HepG2 (cell line): ENCODE data around the gene PRPSAP1. TPM values are rescaled to one million over a fixed set of nuclear protein-coding genes. Genes with fewer than 3 reads are reported as not detected.

Experiments used
- ATAC-seq: fragments of 200-7000 bp; cut with Tn5 transposase; 3 replicates; pipeline ENCODE4 v1.9.1; 2020; ENCODE audit warnings: mild to moderate bottlenecking, moderate library complexity
- BruUV-seq: library from RNA; stranded (reverse); fragments of 400-500 nt; replicated peaks from 2 replicates; lab custom pipeline; 2021; lab: Mats Ljungman, UMichigan
- CTCF ChIA-PET: fragments of 300-600 bp; formaldehyde crosslinking; extraction: SDS; loops from one replicate; lab custom pipeline; 2021; ENCODE audit warnings: low total read pairs, inconsistent platforms, low intra/inter-chr PET ratio; lab: Yijun Ruan, JAX
- POLR2A ChIA-PET: fragments of 350-600 bp; sonication (Branson Sonifier 250); formaldehyde crosslinking; loops from one replicate; lab custom pipeline; 2020; ENCODE audit warnings: antibody characterized with exemption, inconsistent platforms; lab: Yijun Ruan, JAX
- DNase-seq: peaks from one replicate; pipeline ENCODE4 v3.0.0-alpha.2; 2015; ENCODE audit warnings: low spot score
- FAIRE-seq: peaks from 3 replicates; lab custom pipeline; 2011; peaks lifted over from hg19 to GRCh38; lab: Jason Lieb, UNC
- H2AFZ ChIP-seq: one replicate; pipeline ENCODE4 v1.6.1; 2011; ENCODE audit warnings: low read length, inconsistent platforms
- H3K27ac ChIP-seq: fragments of 300-600 bp; 3 replicates; pipeline ENCODE4 v1.8.0; 2011; ENCODE audit warnings: mixed run types, mild to moderate bottlenecking, mixed read lengths, low read length, inconsistent platforms; ENCODE audit not compliant: insufficient read depth; ENCODE audit errors: extremely low read length
- H3K27me3 ChIP-seq, 2 experiments: fragments of 200-600 bp in 1 of 2; 2 replicates in 1 of 2; 3 replicates in 1 of 2; pipeline versions ENCODE4 v1.6.0 to v1.8.0; 2011; ENCODE audit warnings: low read length in 2 of 2, mild to moderate bottlenecking in 2 of 2, moderate library complexity in 2 of 2, inconsistent platforms in 1 of 2; ENCODE audit not compliant: insufficient read depth in 2 of 2, control insufficient read depth in 1 of 2
- H3K36me3 ChIP-seq, 2 experiments: fragments of 200-600 bp in 1 of 2; replicated peaks in 1 of 2; 2 replicates in 1 of 2; 3 replicates in 1 of 2; pipeline versions ENCODE4 v1.5.1 to v1.8.0; 2011; ENCODE audit warnings: low read length in 2 of 2, inconsistent platforms in 1 of 2; ENCODE audit not compliant: insufficient read depth in 2 of 2, control insufficient read depth in 1 of 2
- H3K4me1 ChIP-seq: 2 replicates; pipeline ENCODE4 v1.5.1; 2012; ENCODE audit warnings: low read length, inconsistent platforms; ENCODE audit not compliant: insufficient read depth
- H3K4me2 ChIP-seq: 2 replicates; pipeline ENCODE4 v1.6.0; 2011; ENCODE audit warnings: low read depth, low read length, inconsistent platforms
- H3K4me3 ChIP-seq, 3 experiments: fragments of 200-600 bp in 1 of 3; sonication (generic), shearing (Covaris generic) in 1 of 3; replicated peaks in 1 of 3; 2 replicates each; pipeline ENCODE4 v1.5.1; 2011 to 2016; ENCODE audit warnings: low read length in 3 of 3, inconsistent platforms in 2 of 3, low read depth in 2 of 3, mild to moderate bottlenecking in 2 of 3, control low read depth in 1 of 3, mixed read lengths in 1 of 3; ENCODE audit not compliant: insufficient read depth in 1 of 3
- H3K79me2 ChIP-seq: one replicate; pipeline ENCODE4 v1.6.1; 2011; ENCODE audit warnings: low read length, inconsistent platforms; ENCODE audit not compliant: insufficient read depth
- H3K9ac ChIP-seq: 2 replicates; pipeline ENCODE4 v1.6.0; 2011; ENCODE audit warnings: mild to moderate bottlenecking, low read depth, low read length, inconsistent platforms; ENCODE audit not compliant: insufficient read depth
- H3K9me3 ChIP-seq: 2 replicates; pipeline ENCODE4 v1.5.1; 2012; ENCODE audit warnings: mild to moderate bottlenecking, low read length
- H4K20me1 ChIP-seq: 2 replicates; pipeline ENCODE4 v1.6.0; 2011; ENCODE audit warnings: inconsistent platforms, mild to moderate bottlenecking, low read length, moderate library complexity; ENCODE audit not compliant: insufficient read depth
- ATAD3A ChIP-seq: sonication (generic); formaldehyde crosslinking; IDR thresholded peaks from 2 replicates; pipeline ENCODE4 v1.4.0; 2020; ENCODE audit warnings: missing genetic modification reagents
- HNF4A ChIP-seq: sonication (generic); formaldehyde crosslinking; IDR thresholded peaks from 2 replicates; pipeline ENCODE4 v1.4.0; 2020; ENCODE audit warnings: missing genetic modification reagents
- HNRNPL ChIP-seq: fragments of 200-400 bp; formaldehyde crosslinking; IDR thresholded peaks from 2 replicates; pipeline ENCODE4 v1.6.1; 2017; ENCODE audit warnings: mild to moderate bottlenecking, low read depth, low read length
- LCORL ChIP-seq, 2 experiments: fragments of 450-650 bp in 1 of 2; sonication (generic) in 1 of 2; formaldehyde crosslinking in 1 of 2; IDR thresholded peaks; 2 replicates each; pipeline versions ENCODE4 v1.5.0 to v1.6.1; 2017 to 2020; ENCODE audit warnings: antibody characterized with exemption in 1 of 2, missing genetic modification reagents in 1 of 2
- MAF1 ChIP-seq: sonication (generic); formaldehyde crosslinking; IDR thresholded peaks from 2 replicates; pipeline ENCODE4 v1.5.0; 2020; ENCODE audit warnings: missing genetic modification reagents, borderline replicate concordance
- MYPOP ChIP-seq: sonication (generic); formaldehyde crosslinking; IDR thresholded peaks from 2 replicates; pipeline ENCODE4 v1.8.1; 2023; ENCODE audit warnings: mild to moderate bottlenecking, moderate library complexity, missing genetic modification reagents
- PATZ1 ChIP-seq: sonication (generic); formaldehyde crosslinking; IDR thresholded peaks from 2 replicates; pipeline ENCODE4 v1.4.0; 2020; ENCODE audit warnings: missing genetic modification reagents
- POLR2A ChIP-seq, 2 experiments: IDR thresholded peaks; 2 replicates each; pipeline ENCODE4 v1.6.1; 2011; ENCODE audit warnings: low read depth in 2 of 2, low read length in 2 of 2, mild to moderate bottlenecking in 1 of 2, moderate library complexity in 1 of 2; ENCODE audit not compliant: insufficient read depth in 1 of 2
- POLR2G ChIP-seq: fragments of 200-400 bp; formaldehyde crosslinking; IDR thresholded peaks from 2 replicates; pipeline ENCODE4 v1.6.1; 2018; ENCODE audit warnings: mild to moderate bottlenecking, low read depth, low read length, moderate library complexity
- RBM22 ChIP-seq: fragments of 200-400 bp; formaldehyde crosslinking; optimal IDR thresholded peaks from 2 replicates; pipeline ENCODE3; 2017; ENCODE audit warnings: mild to moderate bottlenecking, low read length, moderate library complexity
- SRSF1 ChIP-seq: fragments of 200-400 bp; formaldehyde crosslinking; optimal IDR thresholded peaks from 2 replicates; pipeline ENCODE3; 2017; ENCODE audit warnings: mild to moderate bottlenecking, low read depth, low read length, moderate library complexity
- ZBTB33 ChIP-seq: sonication (generic); formaldehyde crosslinking; IDR thresholded peaks from 2 replicates; pipeline ENCODE4 v1.4.0; 2020; ENCODE audit warnings: missing genetic modification reagents
- ZC3H13 ChIP-seq: sonication (generic); formaldehyde crosslinking; IDR thresholded peaks from 2 replicates; pipeline ENCODE4 v1.8.1; 2023; ENCODE audit warnings: mild to moderate bottlenecking, missing genetic modification reagents, moderate library complexity
- ZNF251 ChIP-seq: sonication (generic); formaldehyde crosslinking; IDR thresholded peaks from 2 replicates; pipeline ENCODE4 v1.9.0; 2021; ENCODE audit warnings: mild to moderate bottlenecking, missing genetic modification reagents
- ZNF280B ChIP-seq: sonication (generic); formaldehyde crosslinking; IDR thresholded peaks from 2 replicates; pipeline ENCODE4 v1.5.0; 2020; ENCODE audit warnings: missing genetic modification reagents, mild to moderate bottlenecking, borderline replicate concordance
- ZSCAN25 ChIP-seq: sonication (generic); formaldehyde crosslinking; IDR thresholded peaks from 2 replicates; pipeline ENCODE4 v1.8.0; 2022; ENCODE audit warnings: mild to moderate bottlenecking, missing genetic modification reagents
- WGBS: methylation state at CpG from one replicate; pipeline ENCODE4 v1.1.6; 2017; ENCODE audit warnings: low lambda C conversion rate; 5-methylcytosine and 5-hydroxymethylcytosine counted together
- in situ Hi-C: cut with HindIII; loops from 2 replicates; pipeline ENCODE4 v1.10.0; 2017; ENCODE audit warnings: low pct_unique_long_range_greater_than_20kb; ENCODE audit not compliant: extremely low pct_ligation_motif_present
- intact Hi-C: fragments of 100-400 bp; cut with micrococcal nuclease; formaldehyde crosslinking; loops from one replicate; pipeline ENCODE4 v1.10.0; 2022; ENCODE audit not compliant: unreplicated experiment
- polyA plus RNA-seq, 8 experiments: library from polyadenylated mRNA; depleted of rRNA in 3 of 8; stranded (reverse) in 7 of 8; unstranded in 1 of 8; fragments of >200 nt; fragmentation: Illumina TruSeq in 4 of 8; extraction: Trizol in 4 of 8; gene quantifications; 2 replicates each; pipeline versions ENCODE4 v1.2.1 to v1.2.3, GENCODE V29; 2011 to 2016; ENCODE audit warnings: low read depth in 4 of 8, missing spikeins in 1 of 8, mixed read lengths in 1 of 8; ENCODE audit not compliant: insufficient read depth in 1 of 8
- total RNA-seq, 5 experiments: library from RNA; depleted of rRNA; stranded (reverse); fragments of >200 nt; fragmentation: Illumina TruSeq; extraction: Trizol; gene quantifications; 2 replicates each; pipeline ENCODE4 v1.2.3, GENCODE V29; 2016; ENCODE audit warnings: low read depth in 1 of 5

PRPSAP1 gene
- total and polyA plus RNA-seq, 2 of the 13 experiments (the other 11 are each of a cell fraction or from before 2014, with no cell fraction given) = 91.1 to 314 TPM

GRCh38 chr17:76270770-76271668 is 82.7 kb downstream of the PRPSAP1 start:
- H3K4me1 ChIP-seq = peaks cover 45% of the 10 kb centered on the region
- TF ChIP-seq POLR2G (peak; percentile 18; the same call in 1 of the 2 replicates), ZNF251 (no peak), ATAD3A (no peak), ZC3H13 (peak; percentile 58; the same call in 1 of the 2 replicates), ZBTB33 (peak; percentile 60), ZSCAN25 (no peak), MAF1 (CRISPR knock-in tag) (no peak), RBM22 (peak; percentile 57), PATZ1 (CRISPR knock-in tag) (peak; percentile 42; the same call in 1 of the 2 replicates), SRSF1 (peak; percentile 26), HNRNPL (peak; percentile 75; the same call in 1 of the 2 replicates), ZNF280B (CRISPR knock-in tag) (0 out of 2 replicates have a peak, but pooled peaks have one; percentile 26), POLR2A (IDR thresholded peaks at IDR 0.05; ENCODE audit: insufficient read depth in 1 of 2, low read depth in 2 of 2, low read length in 2 of 2) (peak in 1 of 2 experiments; percentile 43; a peak in 1 of 4 replicates), MYPOP (peak; percentile 27; the same call in 1 of the 2 replicates), LCORL (IDR thresholded peaks at IDR 0.05) (no peak), LCORL (CRISPR knock-in tag; IDR thresholded peaks at IDR 0.05) (0 out of 2 replicates have a peak, but pooled peaks have one; percentile 23), HNF4A (CRISPR knock-in tag) (0 out of 2 replicates have a peak, but pooled peaks have one; percentile 5)
- peaks cover 25% of the 10 kb centered on the region for H3K79me2 ChIP-seq
- POLR2A ChIA-PET = interaction anchor here (1.2 to 5.2 kb wide), 5 partner anchors 8 to 25 kb away, joined by 4 to 27 read pairs (median 8); no protein-coding TSS in a partner anchor
- no peaks in the 10 kb centered on the region; the same call in 1 of the 2 replicates for H4K20me1 ChIP-seq
- H3K27ac ChIP-seq = no peak overlapping the region
- no peaks in the 10 kb centered on the region for H3K27me3 ChIP-seq
- H3K9ac ChIP-seq = no peak overlapping the region
- H2AFZ ChIP-seq = no peak overlapping the region
- ATAC-seq (no peak), FAIRE-seq (no peak), DNase-seq (no peak)
- H3K9me3 ChIP-seq = no peaks in the 10 kb centered on the region
- no TSS peak for BruUV-seq
- in situ Hi-C loops (no loop called here), intact Hi-C loops (loop anchor here (10.0 kb wide), 1 partner anchor 86 kb away; no protein-coding TSS in a partner anchor)
- no peak overlapping the region for H3K4me2 ChIP-seq
- WGBS = 89% methylated on average over 14 of the region's 14 CpGs
- CTCF ChIA-PET = no interaction called here
- H3K4me3 ChIP-seq = no peak overlapping the region
- H3K36me3 ChIP-seq = peaks cover 8 to 12% of the 10 kb centered on the region in 2 experiments; a peak in 3 of 5 replicates
